K562 (cell line): ENCODE measurements around the gene PTK7. TPM values are rescaled to one million over a fixed set of nuclear protein-coding genes. Genes with fewer than 3 reads are reported as not detected.
A peak's percentile ranks its signal among the peaks of the same experiment; 100 is the strongest.

ENCODE experiments used
- BRD4 ChIP-seq: fragments of 200-600 bp; sonication (generic); IDR thresholded peaks from 2 replicates; pipeline ENCODE4 v1.6.1; 2017; ENCODE audit warnings: inconsistent platforms
- CCAR2 ChIP-seq: fragments of 200-400 bp; formaldehyde crosslinking; IDR thresholded peaks from 2 replicates; pipeline ENCODE4 v1.6.1; 2017; ENCODE audit warnings: mild to moderate bottlenecking, low read depth, low read length
- ETV5 ChIP-seq: sonication (generic); formaldehyde crosslinking; IDR thresholded peaks from 2 replicates; pipeline ENCODE4 v1.4.0; 2020; ENCODE audit warnings: low read depth, mild to moderate bottlenecking, missing genetic modification reagents
- FOSL1 ChIP-seq: fragments of 200-800 bp; sonication (Bioruptor generic); conservative IDR thresholded peaks from 2 replicates; pipeline ENCODE4 v1.6.1; 2016; ENCODE audit warnings: missing genetic modification characterization, missing compliant biosample characterization
- HDAC8 ChIP-seq: fragments of 450-650 bp; IDR thresholded peaks from 2 replicates; pipeline ENCODE4 v1.6.1; 2016; ENCODE audit warnings: mild to moderate bottlenecking, missing genetic modification characterization, moderate library complexity, missing compliant biosample characterization
- NFRKB ChIP-seq: fragments of 450-650 bp; IDR thresholded peaks from 2 replicates; pipeline ENCODE4 v1.6.1; 2016; ENCODE audit warnings: low read depth
- RBFOX2 ChIP-seq: fragments of 200-400 bp; formaldehyde crosslinking; IDR thresholded peaks from 2 replicates; pipeline ENCODE4 v1.6.1; 2017; ENCODE audit warnings: low read depth, mild to moderate bottlenecking, low read length, moderate library complexity
- SAFB2 ChIP-seq: fragments of 200-400 bp; formaldehyde crosslinking; IDR thresholded peaks from 2 replicates; pipeline ENCODE4 v1.6.1; 2018; ENCODE audit warnings: borderline replicate concordance, low read length, low read depth, moderate library complexity; ENCODE audit not compliant: severe bottlenecking
- ZNF511 ChIP-seq: sonication (generic); formaldehyde crosslinking; IDR thresholded peaks from 2 replicates; pipeline ENCODE4 v1.8.0; 2022; ENCODE audit warnings: mild to moderate bottlenecking, missing genetic modification reagents
- ZNF785 ChIP-seq: fragments of 250-450 bp; sonication (Bioruptor Pico); IDR thresholded peaks from 2 replicates; pipeline ENCODE4 v1.4.0; 2020; ENCODE audit warnings: mild to moderate bottlenecking
- polyA plus RNA-seq, 8 experiments: library from polyadenylated mRNA; depleted of rRNA in 4 of 8; stranded (reverse) in 5 of 8; unstranded in 3 of 8; fragments of >200 nt; fragmentation: Nextera tagmentation in 2 of 8; fragmentation: Illumina TruSeq in 1 of 8; extraction: Ambion mirVana in 2 of 8; extraction: Trizol in 1 of 8; gene quantifications; 2 replicates each; pipeline versions ENCODE4 v1.2.1 to v1.2.3, GENCODE V29; 2011 to 2014; ENCODE audit warnings: inconsistent platforms in 1 of 8, missing spikeins in 1 of 8
- total RNA-seq, 7 experiments: library from RNA; depleted of rRNA in 6 of 7; stranded (reverse); fragments of >200 nt in 6 of 7; fragmentation: Illumina TruSeq in 2 of 7; extraction: Trizol in 2 of 7; gene quantifications; 2 replicates each; pipeline versions ENCODE4 v1.2.1 to v1.2.3, GENCODE V29; 2011 to 2021; ENCODE audit warnings: low replicate concordance in 1 of 7

Gene PTK7
- total and polyA plus RNA-seq, 9 of the 15 experiments (the other 6 are each of a cell fraction or from before 2014, with no cell fraction given): 0.20 to 6.8 (median 4.2) TPM

- TF ChIP-seq ZNF511 (CRISPR knock-in tag): peak; percentile 81
- peak; percentile 96 for TF ChIP-seq RBFOX2
- no peak for TF ChIP-seq BRD4
- no peak for TF ChIP-seq HDAC8
- peak; percentile 50; the same call in 1 of the 2 replicates for TF ChIP-seq ETV5 (CRISPR knock-in tag)
- peak; percentile 78 for TF ChIP-seq FOSL1
- no peak for TF ChIP-seq CCAR2
- TF ChIP-seq SAFB2: no peak
- TF ChIP-seq NFRKB: 0 out of 2 replicates have a peak, but pooled peaks have one; percentile 50
- no peak for TF ChIP-seq ZNF785 (CRISPR knock-in tag)
These were observed 16.7 kb upstream of the PTK7 start, which contains the start of the genes KLC4 and MRPL2 (continued) for GRCh38 chr6:43059168-43060033.
